HEK293 (cell line): ENCODE measurements around the gene STUB1.

Experiments used
- CTCF ChIA-PET: fragments of 350-600 bp; formaldehyde crosslinking; extraction: SDS; loops from one replicate; lab custom pipeline; 2021; ENCODE audit warnings: antibody characterized with exemption; lab: Yijun Ruan, JAX
- POLR2A ChIA-PET: fragments of 300-600 bp; formaldehyde crosslinking; extraction: SDS; loops from one replicate; lab custom pipeline; 2020; ENCODE audit warnings: antibody characterized with exemption, inconsistent platforms; lab: Yijun Ruan, JAX
- H3K27ac ChIP-seq: fragments of 200-500 bp; sonication (Bioruptor generic); 2 replicates; pipeline ENCODE4 v1.5.1; 2014; ENCODE audit warnings: low read depth, low read length, control low read depth, inconsistent platforms; ENCODE audit errors: extremely low read depth
- H3K36me3 ChIP-seq, 2 experiments: fragments of 200-500 bp in 1 of 2; sonication (Bioruptor generic) in 1 of 2; 1 replicate in 1 of 2; 2 replicates in 1 of 2; pipeline ENCODE4 v1.5.1; 2014 to 2017; ENCODE audit warnings: inconsistent platforms in 2 of 2, low read length in 2 of 2; ENCODE audit not compliant: control insufficient read depth in 2 of 2, insufficient read depth in 1 of 2
- H3K4me1 ChIP-seq: fragments of 200-500 bp; sonication (Bioruptor generic); 2 replicates; pipeline ENCODE4 v1.5.1; 2014; ENCODE audit warnings: mild to moderate bottlenecking, low read length, inconsistent platforms; ENCODE audit not compliant: control insufficient read depth, insufficient read depth
- H3K4me3 ChIP-seq: 2 replicates; pipeline ENCODE4 v1.5.1; 2011; ENCODE audit warnings: low read depth, mild to moderate bottlenecking, control low read depth, low read length, moderate library complexity
- H3K9me3 ChIP-seq: fragments of 200-500 bp; sonication (Bioruptor generic); 2 replicates; pipeline ENCODE4 v1.5.1; 2014; ENCODE audit warnings: low read depth, low read length, inconsistent platforms; ENCODE audit not compliant: control insufficient read depth, insufficient read depth
- FEZF1 ChIP-seq: fragments of 450-650 bp; formaldehyde crosslinking; IDR thresholded peaks from 2 replicates; pipeline ENCODE4 v1.5.1; 2016; ENCODE audit warnings: missing biosample characterization, missing genetic modification characterization
- PRDM1 ChIP-seq: fragments of 450-650 bp; formaldehyde crosslinking; IDR thresholded peaks from 2 replicates; pipeline ENCODE4; 2016; ENCODE audit warnings: missing biosample characterization, missing genetic modification characterization
- RBAK ChIP-seq: fragments of 450-650 bp; formaldehyde crosslinking; IDR thresholded peaks from 2 replicates; pipeline ENCODE4 v1.5.1; 2016; ENCODE audit warnings: missing biosample characterization, missing genetic modification characterization
- ZBTB17 ChIP-seq: fragments of 450-650 bp; formaldehyde crosslinking; IDR thresholded peaks from 2 replicates; pipeline ENCODE4 v1.5.1; 2016; ENCODE audit warnings: missing biosample characterization, missing genetic modification characterization
- ZBTB8A ChIP-seq: fragments of 450-650 bp; formaldehyde crosslinking; IDR thresholded peaks from 2 replicates; pipeline ENCODE4 v1.5.1; 2016; ENCODE audit warnings: missing biosample characterization, missing genetic modification characterization
- ZFHX2 ChIP-seq: fragments of 450-650 bp; formaldehyde crosslinking; conservative IDR thresholded peaks from 2 replicates; pipeline ENCODE4 v1.5.1; 2016; ENCODE audit warnings: missing biosample characterization, missing genetic modification characterization
- ZFP3 ChIP-seq: fragments of 450-650 bp; formaldehyde crosslinking; IDR thresholded peaks from 2 replicates; pipeline ENCODE4 v1.5.1; 2016; ENCODE audit warnings: low read depth, missing biosample characterization, missing genetic modification characterization
- ZNF19 ChIP-seq: fragments of 450-650 bp; formaldehyde crosslinking; IDR thresholded peaks from 2 replicates; pipeline ENCODE4; 2016; ENCODE audit warnings: missing biosample characterization, missing genetic modification characterization, low read depth
- ZNF23 ChIP-seq: fragments of 450-650 bp; formaldehyde crosslinking; IDR thresholded peaks from 2 replicates; pipeline ENCODE4 v1.5.1; 2016; ENCODE audit warnings: missing biosample characterization, missing genetic modification characterization, borderline replicate concordance
- ZNF239 ChIP-seq: fragments of 450-650 bp; formaldehyde crosslinking; IDR thresholded peaks from 2 replicates; pipeline ENCODE4 v1.5.1; 2016; ENCODE audit warnings: missing biosample characterization, missing genetic modification characterization
- ZNF341 ChIP-seq: fragments of 450-650 bp; formaldehyde crosslinking; IDR thresholded peaks from 2 replicates; pipeline ENCODE4; 2016; ENCODE audit warnings: low read depth, missing biosample characterization, missing genetic modification characterization
- ZNF544 ChIP-seq: fragments of 450-650 bp; formaldehyde crosslinking; IDR thresholded peaks from 2 replicates; pipeline ENCODE4 v1.5.0; 2017; ENCODE audit warnings: missing biosample characterization, missing genetic modification characterization
- ZNF629 ChIP-seq: fragments of 450-650 bp; formaldehyde crosslinking; IDR thresholded peaks from 2 replicates; pipeline ENCODE4 v1.5.1; 2017; ENCODE audit warnings: missing biosample characterization, missing genetic modification characterization
- ZNF670 ChIP-seq: fragments of 450-650 bp; formaldehyde crosslinking; IDR thresholded peaks from 2 replicates; pipeline ENCODE4 v1.5.1; 2016; ENCODE audit warnings: missing biosample characterization, missing genetic modification characterization, low read depth
- ZNF747 ChIP-seq: fragments of 450-650 bp; formaldehyde crosslinking; IDR thresholded peaks from 2 replicates; pipeline ENCODE4 v1.5.1; 2016; ENCODE audit warnings: missing biosample characterization, missing genetic modification characterization
- TF ChIP-seq, protein P1 (sequence below): fragments of 450-650 bp; formaldehyde crosslinking; IDR thresholded peaks from 2 replicates; pipeline ENCODE4 v1.5.1; 2017; ENCODE audit warnings: missing biosample characterization, missing genetic modification characterization
- TF ChIP-seq, protein P2 (sequence below): fragments of 450-650 bp; formaldehyde crosslinking; IDR thresholded peaks from 2 replicates; pipeline ENCODE4 v1.5.1; 2017; ENCODE audit warnings: missing biosample characterization, missing genetic modification characterization
- TF ChIP-seq, protein P3 (sequence below): fragments of 450-650 bp; formaldehyde crosslinking; IDR thresholded peaks from 2 replicates; pipeline ENCODE4 v1.5.1; 2016; ENCODE audit warnings: missing biosample characterization, missing genetic modification characterization
- TF ChIP-seq, protein P4 (sequence below): fragments of 450-650 bp; formaldehyde crosslinking; IDR thresholded peaks from 2 replicates; pipeline ENCODE4; 2016; ENCODE audit warnings: missing biosample characterization, missing genetic modification characterization
- TF ChIP-seq, protein P5 (sequence below): fragments of 450-650 bp; formaldehyde crosslinking; IDR thresholded peaks from 2 replicates; pipeline ENCODE4 v1.5.0; 2017; ENCODE audit warnings: missing biosample characterization, missing genetic modification characterization, borderline replicate concordance

Gene STUB1

DNA sequence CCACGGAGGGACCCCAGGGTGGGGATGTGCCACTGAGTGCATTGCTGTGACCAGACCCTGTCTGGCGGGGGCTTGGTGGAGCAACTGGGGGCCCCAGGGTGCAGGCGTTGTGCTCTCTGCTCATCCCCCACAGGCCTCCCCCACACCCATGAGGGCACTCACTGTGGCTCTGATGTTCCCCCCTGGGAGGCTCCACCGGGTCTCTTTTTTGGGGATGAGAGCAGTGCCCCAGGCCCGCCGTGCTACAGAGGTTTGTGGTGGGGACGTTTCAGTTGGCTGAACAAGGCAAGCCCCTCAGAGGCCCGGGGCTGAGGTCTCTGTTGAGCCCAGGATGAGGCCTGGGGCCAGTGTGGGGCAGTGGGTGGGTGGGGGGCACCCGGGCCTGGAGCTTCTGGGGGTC, 43.5 kb downstream of the STUB1 start:
- Histone ChIP-seq H3K27ac (no peak overlapping the region), H3K4me3 (no peak overlapping the region), H3K4me1 (peaks cover 11% of the 10 kb centered on the region), H3K36me3 (peaks cover 0 to 5% of the 10 kb centered on the region in 2 experiments; a peak in 1 of 3 replicates), H3K9me3 (no peaks in the 10 kb centered on the region)
- TF ChIP-seq, protein P1, sequence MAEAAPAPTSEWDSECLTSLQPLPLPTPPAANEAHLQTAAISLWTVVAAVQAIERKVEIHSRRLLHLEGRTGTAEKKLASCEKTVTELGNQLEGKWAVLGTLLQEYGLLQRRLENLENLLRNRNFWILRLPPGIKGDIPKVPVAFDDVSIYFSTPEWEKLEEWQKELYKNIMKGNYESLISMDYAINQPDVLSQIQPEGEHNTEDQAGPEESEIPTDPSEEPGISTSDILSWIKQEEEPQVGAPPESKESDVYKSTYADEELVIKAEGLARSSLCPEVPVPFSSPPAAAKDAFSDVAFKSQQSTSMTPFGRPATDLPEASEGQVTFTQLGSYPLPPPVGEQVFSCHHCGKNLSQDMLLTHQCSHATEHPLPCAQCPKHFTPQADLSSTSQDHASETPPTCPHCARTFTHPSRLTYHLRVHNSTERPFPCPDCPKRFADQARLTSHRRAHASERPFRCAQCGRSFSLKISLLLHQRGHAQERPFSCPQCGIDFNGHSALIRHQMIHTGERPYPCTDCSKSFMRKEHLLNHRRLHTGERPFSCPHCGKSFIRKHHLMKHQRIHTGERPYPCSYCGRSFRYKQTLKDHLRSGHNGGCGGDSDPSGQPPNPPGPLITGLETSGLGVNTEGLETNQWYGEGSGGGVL (tag by site-specific recombination) = no peak
- TF ChIP-seq ZNF19 (tag by site-specific recombination) = no peak
- TF ChIP-seq ZNF239 = no peak
- no peak for TF ChIP-seq ZNF629 (tag by site-specific recombination)
- TF ChIP-seq FEZF1 (tag by site-specific recombination) = no peak
- no peak for TF ChIP-seq RBAK (tag by site-specific recombination)
- TF ChIP-seq, protein P2, sequence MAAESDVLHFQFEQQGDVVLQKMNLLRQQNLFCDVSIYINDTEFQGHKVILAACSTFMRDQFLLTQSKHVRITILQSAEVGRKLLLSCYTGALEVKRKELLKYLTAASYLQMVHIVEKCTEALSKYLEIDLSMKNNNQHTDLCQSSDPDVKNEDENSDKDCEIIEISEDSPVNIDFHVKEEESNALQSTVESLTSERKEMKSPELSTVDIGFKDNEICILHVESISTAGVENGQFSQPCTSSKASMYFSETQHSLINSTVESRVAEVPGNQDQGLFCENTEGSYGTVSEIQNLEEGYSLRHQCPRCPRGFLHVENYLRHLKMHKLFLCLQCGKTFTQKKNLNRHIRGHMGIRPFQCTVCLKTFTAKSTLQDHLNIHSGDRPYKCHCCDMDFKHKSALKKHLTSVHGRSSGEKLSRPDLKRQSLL = no peak
- no peak for TF ChIP-seq ZNF23 (tag by site-specific recombination)
- no peak for TF ChIP-seq PRDM1 (tag by site-specific recombination)
- no peak for TF ChIP-seq ZNF544 (tag by site-specific recombination)
- TF ChIP-seq, protein P3, sequence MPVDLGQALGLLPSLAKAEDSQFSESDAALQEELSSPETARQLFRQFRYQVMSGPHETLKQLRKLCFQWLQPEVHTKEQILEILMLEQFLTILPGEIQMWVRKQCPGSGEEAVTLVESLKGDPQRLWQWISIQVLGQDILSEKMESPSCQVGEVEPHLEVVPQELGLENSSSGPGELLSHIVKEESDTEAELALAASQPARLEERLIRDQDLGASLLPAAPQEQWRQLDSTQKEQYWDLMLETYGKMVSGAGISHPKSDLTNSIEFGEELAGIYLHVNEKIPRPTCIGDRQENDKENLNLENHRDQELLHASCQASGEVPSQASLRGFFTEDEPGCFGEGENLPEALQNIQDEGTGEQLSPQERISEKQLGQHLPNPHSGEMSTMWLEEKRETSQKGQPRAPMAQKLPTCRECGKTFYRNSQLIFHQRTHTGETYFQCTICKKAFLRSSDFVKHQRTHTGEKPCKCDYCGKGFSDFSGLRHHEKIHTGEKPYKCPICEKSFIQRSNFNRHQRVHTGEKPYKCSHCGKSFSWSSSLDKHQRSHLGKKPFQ = no peak
- no peak for TF ChIP-seq ZNF670 (tag by site-specific recombination)
- no peak for TF ChIP-seq ZBTB17 (tag by site-specific recombination)
- TF ChIP-seq ZFHX2 (tag by site-specific recombination) = no peak
- TF ChIP-seq ZNF747 = no peak
- TF ChIP-seq ZBTB8A (tag by site-specific recombination) = no peak
- TF ChIP-seq, protein P4, sequence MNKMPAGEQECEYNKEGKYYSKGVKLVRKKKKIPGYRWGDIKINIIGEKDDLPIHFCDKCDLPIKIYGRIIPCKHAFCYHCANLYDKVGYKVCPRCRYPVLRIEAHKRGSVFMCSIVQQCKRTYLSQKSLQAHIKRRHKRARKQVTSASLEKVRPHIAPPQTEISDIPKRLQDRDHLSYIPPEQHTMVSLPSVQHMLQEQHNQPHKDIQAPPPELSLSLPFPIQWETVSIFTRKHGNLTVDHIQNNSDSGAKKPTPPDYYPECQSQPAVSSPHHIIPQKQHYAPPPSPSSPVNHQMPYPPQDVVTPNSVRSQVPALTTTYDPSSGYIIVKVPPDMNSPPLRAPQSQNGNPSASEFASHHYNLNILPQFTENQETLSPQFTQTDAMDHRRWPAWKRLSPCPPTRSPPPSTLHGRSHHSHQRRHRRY = no peak
- no peak for TF ChIP-seq ZFP3 (tag by site-specific recombination)
- TF ChIP-seq ZNF341 (tag by site-specific recombination) = no peak
- TF ChIP-seq, protein P5, sequence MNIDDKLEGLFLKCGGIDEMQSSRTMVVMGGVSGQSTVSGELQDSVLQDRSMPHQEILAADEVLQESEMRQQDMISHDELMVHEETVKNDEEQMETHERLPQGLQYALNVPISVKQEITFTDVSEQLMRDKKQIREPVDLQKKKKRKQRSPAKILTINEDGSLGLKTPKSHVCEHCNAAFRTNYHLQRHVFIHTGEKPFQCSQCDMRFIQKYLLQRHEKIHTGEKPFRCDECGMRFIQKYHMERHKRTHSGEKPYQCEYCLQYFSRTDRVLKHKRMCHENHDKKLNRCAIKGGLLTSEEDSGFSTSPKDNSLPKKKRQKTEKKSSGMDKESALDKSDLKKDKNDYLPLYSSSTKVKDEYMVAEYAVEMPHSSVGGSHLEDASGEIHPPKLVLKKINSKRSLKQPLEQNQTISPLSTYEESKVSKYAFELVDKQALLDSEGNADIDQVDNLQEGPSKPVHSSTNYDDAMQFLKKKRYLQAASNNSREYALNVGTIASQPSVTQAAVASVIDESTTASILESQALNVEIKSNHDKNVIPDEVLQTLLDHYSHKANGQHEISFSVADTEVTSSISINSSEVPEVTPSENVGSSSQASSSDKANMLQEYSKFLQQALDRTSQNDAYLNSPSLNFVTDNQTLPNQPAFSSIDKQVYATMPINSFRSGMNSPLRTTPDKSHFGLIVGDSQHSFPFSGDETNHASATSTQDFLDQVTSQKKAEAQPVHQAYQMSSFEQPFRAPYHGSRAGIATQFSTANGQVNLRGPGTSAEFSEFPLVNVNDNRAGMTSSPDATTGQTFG (tag by site-specific recombination) = no peak
- POLR2A ChIA-PET = interaction anchor here (1.0 to 2.1 kb wide), 4 partner anchors 7 to 77 kb away, joined by 3 to 8 read pairs (median 4); partner anchors contain the start of gene GNG13
- CTCF ChIA-PET = interaction anchor here (0.6 to 4.8 kb wide), 2 partner anchors 10 to 19 kb away, joined by 3 to 38 read pairs; partner anchors contain the start of gene METRN
